ENCODE results near the gene KRTAP10-1.
"Not testable (repeated sequence)": the region's sequence is repeated elsewhere in the genome, so short reads cannot be mapped to it uniquely, and the experiment has no call there.

The KRTAP10-1 gene

GRCh38 chr21:44558695-44559094 lies 18.7 kb upstream of the KRTAP10-1 start, which contains the start of gene KRTAP10-3:
TSS of gene KRTAP10-3 (minus strand) at chr21:44558795. CDS start at chr21:44558715, 80 bp downstream.
- Histone ChIP-seq H3K9me2 (replicated peaks; ENCODE audit: insufficient read depth, low read length) (no peaks in the 10 kb centered on the region), H3K4me2 (ENCODE audit: low read depth, low read length, poor library complexity, severe bottlenecking) (no peak within 1 kb of the TSS), H3F3A (ENCODE audit: insufficient read depth) (no peaks in the 10 kb centered on the region), H3K9me3 (ENCODE audit: insufficient read depth, low read length) (no peaks in the 10 kb centered on the region), H3K79me2 (ENCODE audit: insufficient read depth, low read length) (no peaks in the 10 kb centered on the region), H3K36me3 (ENCODE audit: low read length) (no peaks in the 10 kb centered on the region), H3K4me3 (ENCODE audit: insufficient read depth, low read length, poor library complexity, severe bottlenecking) (no peak within 1 kb of the TSS), H4K20me1 (ENCODE audit: low read depth, low read length) (no peaks in the 10 kb centered on the region), H2AFZ (ENCODE audit: low read depth, low read length, severe bottlenecking) (no peak within 1 kb of the TSS), H3K27me3 (ENCODE audit: low read length) (no peaks in the 10 kb centered on the region), H3K27ac (ENCODE audit: low read depth, low read length) (no peak within 1 kb of the TSS), H3K9ac (ENCODE audit: low read length) (no peak within 1 kb of the TSS)
- TF ChIP-seq CTCF (IDR thresholded peaks at IDR 0.05; ENCODE audit: insufficient read depth, low read length, poor library complexity, severe bottlenecking) (no peak), EZH2phosphoT487 (conservative IDR thresholded peaks at IDR 0.05; ENCODE audit: low read length) (no peak)

- H4K20me1 ChIP-seq (ENCODE audit: low read depth, low read length); H3K27me3 ChIP-seq (ENCODE audit: low read length); H3K79me2 ChIP-seq (ENCODE audit: insufficient read depth, low read length): not testable (repeated sequence)
Measured at GRCh38 chr21:44558329-44558675, 18.3 kb upstream of the KRTAP10-1 start.

GRCh38 chr21:44557491-44558328 lies 17.7 kb upstream of the KRTAP10-1 start:
- Histone ChIP-seq H3K9ac (ENCODE audit: low read length) (no peak overlapping the region), H2AFZ (ENCODE audit: low read depth, low read length, severe bottlenecking) (no peak overlapping the region), H3K4me2 (ENCODE audit: low read depth, low read length, poor library complexity, severe bottlenecking) (no peak overlapping the region), H3K27me3 (ENCODE audit: low read length) (no peaks in the 10 kb centered on the region), H3K9me3 (ENCODE audit: insufficient read depth, low read length) (no peaks in the 10 kb centered on the region), H3K4me3 (ENCODE audit: insufficient read depth, low read length, poor library complexity, severe bottlenecking) (no peak overlapping the region), H3F3A (ENCODE audit: insufficient read depth) (no peaks in the 10 kb centered on the region), H3K9me2 (replicated peaks; ENCODE audit: insufficient read depth, low read length) (no peaks in the 10 kb centered on the region), H3K79me2 (ENCODE audit: insufficient read depth, low read length) (no peaks in the 10 kb centered on the region), H3K27ac (ENCODE audit: low read depth, low read length) (no peak overlapping the region), H3K36me3 (ENCODE audit: low read length) (no peaks in the 10 kb centered on the region), H4K20me1 (ENCODE audit: low read depth, low read length) (no peaks in the 10 kb centered on the region)
- TF ChIP-seq CTCF (IDR thresholded peaks at IDR 0.05; ENCODE audit: insufficient read depth, low read length, poor library complexity, severe bottlenecking) (no peak), EZH2phosphoT487 (conservative IDR thresholded peaks at IDR 0.05; ENCODE audit: low read length) (no peak)

More at GRCh38 chr21:44558329-44558675, 18.3 kb upstream of the KRTAP10-1 start:
- H2AFZ ChIP-seq (ENCODE audit: low read depth, low read length, severe bottlenecking); H3K4me3 ChIP-seq (ENCODE audit: insufficient read depth, low read length, poor library complexity, severe bottlenecking); H3K9me3 ChIP-seq (ENCODE audit: insufficient read depth, low read length); H3K9me2 ChIP-seq (replicated peaks; ENCODE audit: insufficient read depth, low read length); H3F3A ChIP-seq (ENCODE audit: insufficient read depth); H3K4me2 ChIP-seq (ENCODE audit: low read depth, low read length, poor library complexity, severe bottlenecking); H3K27ac ChIP-seq (ENCODE audit: low read depth, low read length); H3K36me3 ChIP-seq (ENCODE audit: low read length); H3K9ac ChIP-seq (ENCODE audit: low read length): not testable (repeated sequence)

- H3K9me2 ChIP-seq (replicated peaks; ENCODE audit: insufficient read depth, low read length) = no peaks in the 10 kb centered on the region
- H3K27ac ChIP-seq (ENCODE audit: low read depth, low read length) = no peak overlapping the region
- TF ChIP-seq CTCF (IDR thresholded peaks at IDR 0.05; ENCODE audit: insufficient read depth, low read length, poor library complexity, severe bottlenecking) = no peak
- TF ChIP-seq EZH2phosphoT487 (conservative IDR thresholded peaks at IDR 0.05; ENCODE audit: low read length) = no peak
- H3K9ac ChIP-seq (ENCODE audit: low read length) = no peak overlapping the region
- no peak overlapping the region for H3K4me2 ChIP-seq (ENCODE audit: low read depth, low read length, poor library complexity, severe bottlenecking)
- no peaks in the 10 kb centered on the region for H4K20me1 ChIP-seq (ENCODE audit: low read depth, low read length)
- H3K27me3 ChIP-seq (ENCODE audit: low read length) = no peaks in the 10 kb centered on the region
- H3K36me3 ChIP-seq (ENCODE audit: low read length) = no peaks in the 10 kb centered on the region
- H3K4me3 ChIP-seq (ENCODE audit: insufficient read depth, low read length, poor library complexity, severe bottlenecking) = no peak overlapping the region
- H3K79me2 ChIP-seq (ENCODE audit: insufficient read depth, low read length) = no peaks in the 10 kb centered on the region
- H3F3A ChIP-seq (ENCODE audit: insufficient read depth) = no peaks in the 10 kb centered on the region
- no peak overlapping the region for H2AFZ ChIP-seq (ENCODE audit: low read depth, low read length, severe bottlenecking)
- H3K9me3 ChIP-seq (ENCODE audit: insufficient read depth, low read length) = no peaks in the 10 kb centered on the region
Measured at GRCh38 chr21:44556879-44557278, 16.9 kb upstream of the KRTAP10-1 start.

Measured in SU-DHL-6 (cell line).